PC-9 (cell line): Measurements from ENCODE around the gene DCANP1. TPM values are rescaled to one million over a fixed set of nuclear protein-coding genes. Genes with fewer than 3 reads are reported as not detected.

Source experiments
- BruUV-seq: library from RNA; stranded (reverse); fragments of 400-500 nt; replicated peaks from 2 replicates; lab custom pipeline; 2021; lab: Mats Ljungman, UMichigan
- CTCF ChIA-PET: fragments of 300-600 bp; sonication (Branson Sonifier 250); formaldehyde crosslinking; loops from one replicate; lab custom pipeline; 2022; ENCODE audit warnings: antibody characterized with exemption; lab: Charles Lee
- POLR2A ChIA-PET: fragments of 300-600 bp; sonication (Branson Sonifier 250); formaldehyde crosslinking; loops from one replicate; lab custom pipeline; 2022; ENCODE audit warnings: antibody characterized with exemption; ENCODE audit not compliant: unreplicated experiment; lab: Charles Lee
- DNase-seq, 2 experiments: peaks; one replicate each; pipeline versions ENCODE4 v3.0.0 to v3.0.0-alpha.2; 2015 to 2022; ENCODE audit warnings: mixed read lengths in 1 of 2
- H2AFZ ChIP-seq: fragments of 200-600 bp; sonication (generic); 2 replicates; pipeline ENCODE4 v1.8.1; 2017; ENCODE audit warnings: antibody characterized with exemption
- H3F3A ChIP-seq: fragments of 200-600 bp; sonication (generic); 2 replicates; pipeline ENCODE4 v1.8.1; 2017; ENCODE audit warnings: antibody characterized with exemption, mild to moderate bottlenecking, low read depth; ENCODE audit not compliant: insufficient read depth
- H3K27ac ChIP-seq: fragments of 200-600 bp; sonication (generic); 2 replicates; pipeline ENCODE4 v1.6.1; 2016; ENCODE audit warnings: mixed run types
- H3K27me3 ChIP-seq: fragments of 200-600 bp; sonication (generic); 2 replicates; pipeline ENCODE4 v1.6.1; 2016; ENCODE audit warnings: low read depth, mixed run types; ENCODE audit not compliant: insufficient read depth
- H3K36me3 ChIP-seq: fragments of 200-600 bp; sonication (generic); 2 replicates; pipeline ENCODE4 v1.6.1; 2016; ENCODE audit warnings: low read depth, mixed run types
- H3K4me1 ChIP-seq: fragments of 200-600 bp; sonication (generic); replicated peaks from 2 replicates; pipeline ENCODE4 v1.6.1; 2016; ENCODE audit warnings: mixed run types; ENCODE audit not compliant: insufficient read depth
- H3K4me2 ChIP-seq: fragments of 200-600 bp; sonication (generic); 2 replicates; pipeline ENCODE4 v1.6.1; 2017; ENCODE audit warnings: mixed run types
- H3K4me3 ChIP-seq: fragments of 200-600 bp; sonication (generic); 2 replicates; pipeline ENCODE4 v1.6.1; 2016; ENCODE audit warnings: mixed run types
- H3K79me2 ChIP-seq: fragments of 200-600 bp; sonication (generic); 2 replicates; pipeline ENCODE4 v1.6.1; 2017; ENCODE audit warnings: low read depth, mixed run types
- H3K9me2 ChIP-seq: fragments of 200-600 bp; sonication (generic); 2 replicates; pipeline ENCODE4 v1.8.1; 2017; ENCODE audit warnings: mild to moderate bottlenecking; ENCODE audit not compliant: insufficient read depth
- H3K9me3 ChIP-seq: fragments of 200-600 bp; sonication (generic); 2 replicates; pipeline ENCODE4 v1.8.1; 2016; ENCODE audit warnings: low read depth; ENCODE audit not compliant: insufficient read depth
- H4K20me1 ChIP-seq: fragments of 200-600 bp; sonication (generic); 2 replicates; pipeline ENCODE4 v1.8.1; 2017; ENCODE audit not compliant: insufficient read depth
- EZH2 ChIP-seq: fragments of 200-600 bp; sonication (generic); IDR thresholded peaks from 2 replicates; pipeline ENCODE4 v1.8.0; 2017; ENCODE audit warnings: antibody characterized with exemption, low read depth
- intact Hi-C: fragments of 100-400 bp; cut with micrococcal nuclease; formaldehyde crosslinking; loops from one replicate; pipeline ENCODE4 v1.10.0; 2022; ENCODE audit not compliant: unreplicated experiment
- total RNA-seq: library from RNA; stranded (reverse); gene quantifications from 2 replicates; pipeline ENCODE4 v1.2.3, GENCODE V29; 2021
- TF ChIP-seq, protein P1 (sequence below): fragments of 200-600 bp; sonication (generic); conservative IDR thresholded peaks from 2 replicates; pipeline ENCODE4 v1.6.1; 2017; ENCODE audit warnings: mixed run types, antibody characterized with exemption, mild to moderate bottlenecking, moderate library complexity

The DCANP1 gene
- total RNA-seq, 1 experiment from 2014 or later: not detected

DNA sequence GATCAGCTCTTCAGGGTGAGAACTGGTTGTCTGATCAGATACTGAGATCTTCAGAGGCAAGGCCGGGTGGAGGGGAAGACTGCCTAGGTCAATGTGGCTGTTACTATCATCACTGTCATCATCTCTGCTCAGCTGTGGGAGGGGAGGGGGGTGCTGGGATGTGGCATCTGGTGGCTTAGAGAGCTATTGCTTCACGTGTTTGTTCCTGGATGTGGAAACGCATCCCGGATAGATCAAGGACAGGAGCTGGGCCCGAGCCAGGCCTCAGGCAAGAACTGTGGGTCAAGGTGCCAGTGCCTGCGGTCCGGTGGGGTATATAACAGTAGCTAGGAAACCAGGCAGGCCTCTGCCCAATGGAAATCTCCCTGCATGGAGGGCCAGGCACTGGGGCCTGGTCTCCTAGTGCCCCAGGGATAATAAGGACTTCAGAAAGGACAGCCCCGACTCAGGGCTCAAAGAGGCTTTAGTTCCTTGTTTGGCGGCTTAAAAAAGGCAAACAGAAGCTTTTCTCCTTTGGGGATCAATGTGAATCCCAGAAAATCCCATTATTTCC, 35.3 kb upstream of the DCANP1 start:
- no peak overlapping the region for H2AFZ ChIP-seq
- intact Hi-C loops: no loop called here
- CTCF ChIA-PET: no interaction called here

DNA sequence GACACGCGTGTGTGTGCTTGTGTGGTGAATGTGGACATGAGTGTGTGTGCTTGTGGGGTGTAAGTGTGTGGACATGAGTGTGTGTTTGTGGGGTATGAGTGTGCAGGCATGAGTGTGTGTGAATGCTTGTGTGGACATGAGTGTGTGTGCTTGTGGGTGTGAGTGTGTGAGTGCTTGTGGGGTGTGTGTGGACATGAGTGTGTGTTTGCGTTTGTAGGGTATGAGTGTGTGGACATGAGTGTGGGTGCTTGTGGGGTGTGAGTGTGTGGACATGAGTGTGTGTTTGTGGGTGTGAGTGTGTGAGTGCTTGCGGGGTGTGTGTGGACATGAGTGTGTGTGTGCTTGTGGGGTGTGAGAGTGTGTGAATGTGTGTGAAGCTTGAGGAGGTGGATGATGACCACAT, 34.8 kb upstream of the DCANP1 start:
- Histone ChIP-seq H3K4me3 (no peak overlapping the region), H3K27me3 (peaks cover 56% of the 10 kb centered on the region), H3K9me3 (no peaks in the 10 kb centered on the region), H3K4me2 (no peak overlapping the region), H2AFZ (no peak overlapping the region), H3K4me1 (no peaks in the 10 kb centered on the region), H4K20me1 (no peaks in the 10 kb centered on the region), H3K9me2 (no peaks in the 10 kb centered on the region), H3K79me2 (no peaks in the 10 kb centered on the region), H3F3A (no peaks in the 10 kb centered on the region), H3K36me3 (no peaks in the 10 kb centered on the region), H3K27ac (no peak overlapping the region)
- DNase-seq: no peak
- intact Hi-C loops: no loop called here
- no TSS peak for BruUV-seq
- TF ChIP-seq, protein P1, sequence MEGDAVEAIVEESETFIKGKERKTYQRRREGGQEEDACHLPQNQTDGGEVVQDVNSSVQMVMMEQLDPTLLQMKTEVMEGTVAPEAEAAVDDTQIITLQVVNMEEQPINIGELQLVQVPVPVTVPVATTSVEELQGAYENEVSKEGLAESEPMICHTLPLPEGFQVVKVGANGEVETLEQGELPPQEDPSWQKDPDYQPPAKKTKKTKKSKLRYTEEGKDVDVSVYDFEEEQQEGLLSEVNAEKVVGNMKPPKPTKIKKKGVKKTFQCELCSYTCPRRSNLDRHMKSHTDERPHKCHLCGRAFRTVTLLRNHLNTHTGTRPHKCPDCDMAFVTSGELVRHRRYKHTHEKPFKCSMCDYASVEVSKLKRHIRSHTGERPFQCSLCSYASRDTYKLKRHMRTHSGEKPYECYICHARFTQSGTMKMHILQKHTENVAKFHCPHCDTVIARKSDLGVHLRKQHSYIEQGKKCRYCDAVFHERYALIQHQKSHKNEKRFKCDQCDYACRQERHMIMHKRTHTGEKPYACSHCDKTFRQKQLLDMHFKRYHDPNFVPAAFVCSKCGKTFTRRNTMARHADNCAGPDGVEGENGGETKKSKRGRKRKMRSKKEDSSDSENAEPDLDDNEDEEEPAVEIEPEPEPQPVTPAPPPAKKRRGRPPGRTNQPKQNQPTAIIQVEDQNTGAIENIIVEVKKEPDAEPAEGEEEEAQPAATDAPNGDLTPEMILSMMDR: no peak
- TF ChIP-seq EZH2: no peak
- ChIA-PET POLR2A (no interaction called here), CTCF (no interaction called here)

More for the DNA sequence above, 35.3 kb upstream of the DCANP1 start:
- Histone ChIP-seq H3K9me3 (no peaks in the 10 kb centered on the region), H3K79me2 (no peaks in the 10 kb centered on the region), H3K4me3 (no peak overlapping the region), H4K20me1 (no peaks in the 10 kb centered on the region), H3K36me3 (no peaks in the 10 kb centered on the region), H3K27ac (no peak overlapping the region), H3K4me1 (no peaks in the 10 kb centered on the region), H3F3A (no peaks in the 10 kb centered on the region), H3K9me2 (no peaks in the 10 kb centered on the region), H3K27me3 (peaks cover 59% of the 10 kb centered on the region), H3K4me2 (no peak overlapping the region)
- TF ChIP-seq, protein P1: no peak
- TF ChIP-seq EZH2: no peak
- POLR2A ChIA-PET: no interaction called here
- no TSS peak for BruUV-seq
- no peak for DNase-seq

DNA sequence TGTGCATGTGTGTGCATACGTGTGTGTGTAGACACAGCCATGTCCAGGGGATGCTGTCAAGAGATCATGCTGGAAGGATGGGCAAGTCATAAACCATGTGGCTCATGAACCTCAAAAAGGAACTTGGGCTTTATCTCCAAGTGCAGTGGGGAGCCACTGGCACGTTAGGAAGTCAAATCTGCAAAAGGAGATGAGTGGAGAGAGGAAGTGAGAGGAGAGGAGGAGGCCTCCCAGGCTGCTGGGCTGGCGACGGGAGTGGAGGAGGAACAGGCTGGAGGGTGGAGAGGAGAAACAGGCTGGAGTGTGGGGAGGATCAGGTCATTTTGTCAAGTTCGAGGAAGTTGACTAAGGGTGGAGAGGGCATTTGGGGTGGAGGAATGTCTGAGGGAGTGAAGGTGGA, 34.2 kb upstream of the DCANP1 start:
- H3K4me3 ChIP-seq: no peak overlapping the region

More for the DNA sequence above, 34.2 kb upstream of the DCANP1 start:
- H4K20me1 ChIP-seq: no peaks in the 10 kb centered on the region
- peaks cover 57% of the 10 kb centered on the region for H3K27me3 ChIP-seq
- no peak overlapping the region for H3K27ac ChIP-seq
- no peaks in the 10 kb centered on the region for H3K79me2 ChIP-seq
- H3F3A ChIP-seq: no peaks in the 10 kb centered on the region
- H3K9me2 ChIP-seq: no peaks in the 10 kb centered on the region
- H2AFZ ChIP-seq: no peak overlapping the region
- H3K36me3 ChIP-seq: no peaks in the 10 kb centered on the region
- BruUV-seq: no TSS peak
- ChIA-PET POLR2A (no interaction called here), CTCF (no interaction called here)
- H3K4me1 ChIP-seq: no peaks in the 10 kb centered on the region
- TF ChIP-seq EZH2: no peak
- TF ChIP-seq, protein P1: no peak
- no peaks in the 10 kb centered on the region for H3K9me3 ChIP-seq
- no peak for DNase-seq
- intact Hi-C loops: no loop called here
- H3K4me2 ChIP-seq: no peak overlapping the region
